ENCODE results near the gene MAST2. TPM values are rescaled to one million over a fixed set of nuclear protein-coding genes. Genes with fewer than 3 reads are reported as not detected.

Gene MAST2
- total RNA-seq, 1 experiment from 2014 or later: 77.0 TPM

DNA sequence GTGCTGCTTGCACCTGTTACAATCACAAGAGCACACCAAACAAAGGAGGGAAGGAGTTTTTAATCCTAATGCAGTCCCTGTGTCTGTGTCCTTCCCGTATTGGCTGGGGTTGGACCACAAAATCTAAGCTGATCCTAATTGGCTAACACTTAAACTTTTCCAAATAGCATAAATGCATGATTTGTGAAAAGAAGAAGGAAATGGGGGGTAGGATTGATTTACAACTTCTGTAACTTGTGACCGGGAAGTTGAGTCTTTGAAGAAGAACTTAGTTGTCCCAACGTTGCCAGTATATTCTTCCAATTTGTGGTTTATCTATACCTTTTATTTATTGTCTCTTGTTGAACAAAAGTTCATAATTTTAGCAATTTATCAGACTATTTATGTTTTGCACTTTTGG, 41.1 kb upstream of the MAST2 start:
- no peak for TF ChIP-seq CTCF (IDR thresholded peaks at IDR 0.05)
- no peak for TF ChIP-seq TCF7L2 (IDR thresholded peaks at IDR 0.05; ENCODE audit: low read depth, low read length)
- TF ChIP-seq POLR2AphosphoS5 (IDR thresholded peaks at IDR 0.05; ENCODE audit: low read depth, low read length): no peak
- TF ChIP-seq SIN3A (IDR thresholded peaks at IDR 0.05; ENCODE audit: borderline replicate concordance, insufficient read depth, low read depth, low read length): no peak
- TF ChIP-seq, protein P1, sequence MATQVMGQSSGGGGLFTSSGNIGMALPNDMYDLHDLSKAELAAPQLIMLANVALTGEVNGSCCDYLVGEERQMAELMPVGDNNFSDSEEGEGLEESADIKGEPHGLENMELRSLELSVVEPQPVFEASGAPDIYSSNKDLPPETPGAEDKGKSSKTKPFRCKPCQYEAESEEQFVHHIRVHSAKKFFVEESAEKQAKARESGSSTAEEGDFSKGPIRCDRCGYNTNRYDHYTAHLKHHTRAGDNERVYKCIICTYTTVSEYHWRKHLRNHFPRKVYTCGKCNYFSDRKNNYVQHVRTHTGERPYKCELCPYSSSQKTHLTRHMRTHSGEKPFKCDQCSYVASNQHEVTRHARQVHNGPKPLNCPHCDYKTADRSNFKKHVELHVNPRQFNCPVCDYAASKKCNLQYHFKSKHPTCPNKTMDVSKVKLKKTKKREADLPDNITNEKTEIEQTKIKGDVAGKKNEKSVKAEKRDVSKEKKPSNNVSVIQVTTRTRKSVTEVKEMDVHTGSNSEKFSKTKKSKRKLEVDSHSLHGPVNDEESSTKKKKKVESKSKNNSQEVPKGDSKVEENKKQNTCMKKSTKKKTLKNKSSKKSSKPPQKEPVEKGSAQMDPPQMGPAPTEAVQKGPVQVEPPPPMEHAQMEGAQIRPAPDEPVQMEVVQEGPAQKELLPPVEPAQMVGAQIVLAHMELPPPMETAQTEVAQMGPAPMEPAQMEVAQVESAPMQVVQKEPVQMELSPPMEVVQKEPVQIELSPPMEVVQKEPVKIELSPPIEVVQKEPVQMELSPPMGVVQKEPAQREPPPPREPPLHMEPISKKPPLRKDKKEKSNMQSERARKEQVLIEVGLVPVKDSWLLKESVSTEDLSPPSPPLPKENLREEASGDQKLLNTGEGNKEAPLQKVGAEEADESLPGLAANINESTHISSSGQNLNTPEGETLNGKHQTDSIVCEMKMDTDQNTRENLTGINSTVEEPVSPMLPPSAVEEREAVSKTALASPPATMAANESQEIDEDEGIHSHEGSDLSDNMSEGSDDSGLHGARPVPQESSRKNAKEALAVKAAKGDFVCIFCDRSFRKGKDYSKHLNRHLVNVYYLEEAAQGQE (IDR thresholded peaks at IDR 0.05; ENCODE audit: insufficient read depth in 1 of 2, low read depth in 2 of 2, low read length in 1 of 2): no peak
- in situ Hi-C loops (cut with HindIII; ENCODE audit: low pct_unique_long_range_greater_than_20kb, low sequenced_read_pairs): no loop called here
- DNase-seq (ENCODE audit: low read depth, low spot score) (no peak), ATAC-seq (no peak)
- ChIA-PET POLR2A (no interaction called here), CTCF (interaction anchor here (0.5 kb wide), 1 partner anchor 111 kb away, joined by 4 read pairs; no protein-coding TSS in a partner anchor)
- no peaks in the 10 kb centered on the region for H3K4me1 ChIP-seq (ENCODE audit: control insufficient read depth, insufficient read depth, low read length)
- intact Hi-C loops (cut with micrococcal nuclease; ENCODE audit: unreplicated experiment): no loop called here
- no TSS peak for BruUV-seq (replicated peaks)
- H3K4me3 ChIP-seq (ENCODE audit: low read depth in 2 of 2, low read length in 2 of 2): no peak overlapping the region
- no peaks in the 10 kb centered on the region for H3K36me3 ChIP-seq (ENCODE audit: control insufficient read depth, insufficient read depth, low read length)
- H3K27me3 ChIP-seq (ENCODE audit: control insufficient read depth, insufficient read depth, low read length): no peaks in the 10 kb centered on the region
- no peaks in the 10 kb centered on the region for H3K9me3 ChIP-seq (ENCODE audit: control insufficient read depth, insufficient read depth, low read depth, low read length)
- H3K27ac ChIP-seq (ENCODE audit: low read length): no peak overlapping the region

GRCh38 chr1:45765999-45766792, 37.2 kb upstream of the MAST2 start:
- ChIA-PET POLR2A (no interaction called here), CTCF (no interaction called here)
- TF ChIP-seq CTCF (IDR thresholded peaks at IDR 0.05) (no peak), SIN3A (IDR thresholded peaks at IDR 0.05; ENCODE audit: borderline replicate concordance, insufficient read depth, low read depth, low read length) (no peak), TCF7L2 (IDR thresholded peaks at IDR 0.05; ENCODE audit: low read depth, low read length) (no peak), POLR2AphosphoS5 (IDR thresholded peaks at IDR 0.05; ENCODE audit: low read depth, low read length) (no peak)
- TF ChIP-seq, protein P1 (IDR thresholded peaks at IDR 0.05; ENCODE audit: insufficient read depth in 1 of 2, low read depth in 2 of 2, low read length in 1 of 2): no peak
- no peak for ATAC-seq
- BruUV-seq (replicated peaks): no TSS peak
- Histone ChIP-seq H3K4me3 (ENCODE audit: low read depth in 2 of 2, low read length in 2 of 2) (no peak overlapping the region), H3K27me3 (ENCODE audit: control insufficient read depth, insufficient read depth, low read length) (no peaks in the 10 kb centered on the region), H3K4me1 (ENCODE audit: control insufficient read depth, insufficient read depth, low read length) (no peaks in the 10 kb centered on the region), H3K36me3 (ENCODE audit: control insufficient read depth, insufficient read depth, low read length) (no peaks in the 10 kb centered on the region), H3K27ac (ENCODE audit: low read length) (no peak overlapping the region), H3K9me3 (ENCODE audit: control insufficient read depth, insufficient read depth, low read depth, low read length) (no peaks in the 10 kb centered on the region)
- in situ Hi-C loops (cut with HindIII; ENCODE audit: low pct_unique_long_range_greater_than_20kb, low sequenced_read_pairs): no loop called here
- intact Hi-C loops (cut with micrococcal nuclease; ENCODE audit: unreplicated experiment): no loop called here
- DNase-seq (ENCODE audit: low read depth, low spot score): no peak
